Upper lobe of right lung (tissue), 1 donor: ENCODE measurements around the gene DDTL. TPM values are rescaled to one million over a fixed set of nuclear protein-coding genes. Genes with fewer than 3 reads are reported as not detected.
"Not testable (repeated sequence)": the region's sequence is repeated elsewhere in the genome, so short reads cannot be mapped to it uniquely, and the experiment has no call there.

Experiments used
- ATAC-seq: fragments of 200-7000 bp; cut with Tn5 transposase; one replicate; pipeline ENCODE4 v1.9.1; 2020; ENCODE audit warnings: mild to moderate bottlenecking, moderate library complexity
- DNase-seq: peaks from one replicate; pipeline ENCODE4 v3.0.0-alpha.2; 2020
- H3K27ac ChIP-seq: fragments of 200-600 bp; one replicate; pipeline ENCODE4 v1.8.0; 2022
- H3K27me3 ChIP-seq: fragments of 200-600 bp; one replicate; pipeline ENCODE4 v1.8.0; 2022; ENCODE audit warnings: mild to moderate bottlenecking
- H3K36me3 ChIP-seq: fragments of 200-600 bp; one replicate; pipeline ENCODE4 v1.8.0; 2022
- H3K4me1 ChIP-seq: fragments of 200-600 bp; one replicate; pipeline ENCODE4 v1.8.0; 2022
- H3K4me3 ChIP-seq: fragments of 200-600 bp; one replicate; pipeline ENCODE4 v1.8.0; 2022; ENCODE audit warnings: mild to moderate bottlenecking
- H3K9me3 ChIP-seq: fragments of 200-600 bp; one replicate; pipeline ENCODE4 v1.8.0; 2022
- intact Hi-C: fragments of 100-400 bp; cut with DNase I; formaldehyde crosslinking; loops from one replicate; pipeline ENCODE4 v1.11.0; 2022
- total RNA-seq: library from RNA; stranded (reverse); fragmentation: NEBNext Ultra II Directional; extraction: Animal tissue kit (Norgen Biotek cat#: 25700); gene quantifications from one replicate; pipeline ENCODE4 v1.2.1, GENCODE V29; 2021
- TF ChIP-seq, protein P1 (sequence below): fragments of 200-600 bp; IDR thresholded peaks from one replicate; pipeline ENCODE4 v1.8.0; 2022; ENCODE audit warnings: antibody characterized with exemption
- donor health status: DM: no; HTN: yes; CAD: no; lungs with severe emphysema.

The DDTL gene
- total RNA-seq, 1 donor from 2014 or later = 2.5 TPM

GRCh38 chr22:23939017-23939357, 27.7 kb upstream of the DDTL start:
- TF ChIP-seq, protein P1, sequence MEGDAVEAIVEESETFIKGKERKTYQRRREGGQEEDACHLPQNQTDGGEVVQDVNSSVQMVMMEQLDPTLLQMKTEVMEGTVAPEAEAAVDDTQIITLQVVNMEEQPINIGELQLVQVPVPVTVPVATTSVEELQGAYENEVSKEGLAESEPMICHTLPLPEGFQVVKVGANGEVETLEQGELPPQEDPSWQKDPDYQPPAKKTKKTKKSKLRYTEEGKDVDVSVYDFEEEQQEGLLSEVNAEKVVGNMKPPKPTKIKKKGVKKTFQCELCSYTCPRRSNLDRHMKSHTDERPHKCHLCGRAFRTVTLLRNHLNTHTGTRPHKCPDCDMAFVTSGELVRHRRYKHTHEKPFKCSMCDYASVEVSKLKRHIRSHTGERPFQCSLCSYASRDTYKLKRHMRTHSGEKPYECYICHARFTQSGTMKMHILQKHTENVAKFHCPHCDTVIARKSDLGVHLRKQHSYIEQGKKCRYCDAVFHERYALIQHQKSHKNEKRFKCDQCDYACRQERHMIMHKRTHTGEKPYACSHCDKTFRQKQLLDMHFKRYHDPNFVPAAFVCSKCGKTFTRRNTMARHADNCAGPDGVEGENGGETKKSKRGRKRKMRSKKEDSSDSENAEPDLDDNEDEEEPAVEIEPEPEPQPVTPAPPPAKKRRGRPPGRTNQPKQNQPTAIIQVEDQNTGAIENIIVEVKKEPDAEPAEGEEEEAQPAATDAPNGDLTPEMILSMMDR = no peak
- peak; percentile 8 for ATAC-seq
- Histone ChIP-seq H3K36me3 (no peaks in the 10 kb centered on the region), H3K9me3 (no peaks in the 10 kb centered on the region), H3K4me3 (no peak overlapping the region), H3K4me1 (no peaks in the 10 kb centered on the region), H3K27me3 (no peaks in the 10 kb centered on the region), H3K27ac (peak overlapping the region; percentile 4)
- intact Hi-C loops = no loop called here
- DNase-seq = no peak

DNA sequence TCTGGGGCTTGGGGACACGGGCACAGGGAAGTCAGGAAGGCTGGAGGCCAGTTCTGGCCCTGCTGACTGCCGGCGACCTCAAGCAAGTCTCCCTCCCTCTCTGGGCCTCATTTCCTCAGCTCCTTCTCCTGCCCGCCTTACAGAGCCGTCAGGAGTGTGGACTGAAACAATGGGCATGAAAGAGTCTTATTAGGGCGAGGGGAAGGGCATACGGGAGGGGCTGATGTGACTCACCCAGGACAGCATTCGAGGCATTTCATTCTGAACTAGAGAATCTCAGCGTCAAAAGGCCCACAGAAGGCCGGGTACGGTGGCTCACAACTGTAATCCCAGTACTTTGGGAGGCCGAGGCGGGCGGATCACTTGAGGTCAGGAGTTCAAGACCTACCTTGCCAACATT, 26.5 kb upstream of the DDTL start:
- DNase-seq, H3K27me3 ChIP-seq, H3K9me3 ChIP-seq, H3K4me3 ChIP-seq, H3K27ac ChIP-seq, H3K4me1 ChIP-seq, H3K36me3 ChIP-seq, intact Hi-C loops, ATAC-seq: not testable (repeated sequence)

GRCh38 chr22:23947391-23947790, 19.3 kb upstream of the DDTL start:
- ATAC-seq, H3K9me3 ChIP-seq, H3K36me3 ChIP-seq, H3K4me1 ChIP-seq, H3K27ac ChIP-seq, intact Hi-C loops, DNase-seq, H3K27me3 ChIP-seq, H3K4me3 ChIP-seq: not testable (repeated sequence)

DNA sequence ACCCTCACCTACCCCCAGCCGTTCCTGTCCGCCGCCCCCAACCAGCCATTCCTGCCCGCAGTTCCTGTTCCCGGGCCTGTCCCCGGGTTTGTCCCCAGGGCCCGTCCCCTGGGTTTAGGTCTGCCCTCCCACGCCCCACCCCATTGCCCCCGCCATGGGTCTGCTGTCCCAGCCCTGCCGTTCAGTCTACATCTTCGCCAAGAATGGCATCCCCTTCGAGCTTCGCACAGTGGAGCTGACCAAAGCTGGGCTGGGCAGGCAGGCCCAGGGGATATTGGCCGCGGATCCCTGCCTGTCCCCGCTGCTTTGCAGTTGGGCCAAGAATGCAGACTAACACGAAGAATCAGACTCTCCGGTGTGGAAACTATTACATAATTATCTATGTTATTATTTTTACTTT, 16.9 kb upstream of the DDTL start:
- H3K4me1 ChIP-seq, H3K27me3 ChIP-seq, intact Hi-C loops, ATAC-seq, H3K9me3 ChIP-seq, H3K27ac ChIP-seq, H3K36me3 ChIP-seq, DNase-seq, H3K4me3 ChIP-seq: not testable (repeated sequence)

GRCh38 chr22:23951383-23951782, 15.3 kb upstream of the DDTL start:
- H3K4me1 ChIP-seq, H3K27ac ChIP-seq, intact Hi-C loops, H3K4me3 ChIP-seq, H3K36me3 ChIP-seq, H3K27me3 ChIP-seq, DNase-seq, H3K9me3 ChIP-seq: not testable (repeated sequence)
- peak; percentile 39 for ATAC-seq

DNA sequence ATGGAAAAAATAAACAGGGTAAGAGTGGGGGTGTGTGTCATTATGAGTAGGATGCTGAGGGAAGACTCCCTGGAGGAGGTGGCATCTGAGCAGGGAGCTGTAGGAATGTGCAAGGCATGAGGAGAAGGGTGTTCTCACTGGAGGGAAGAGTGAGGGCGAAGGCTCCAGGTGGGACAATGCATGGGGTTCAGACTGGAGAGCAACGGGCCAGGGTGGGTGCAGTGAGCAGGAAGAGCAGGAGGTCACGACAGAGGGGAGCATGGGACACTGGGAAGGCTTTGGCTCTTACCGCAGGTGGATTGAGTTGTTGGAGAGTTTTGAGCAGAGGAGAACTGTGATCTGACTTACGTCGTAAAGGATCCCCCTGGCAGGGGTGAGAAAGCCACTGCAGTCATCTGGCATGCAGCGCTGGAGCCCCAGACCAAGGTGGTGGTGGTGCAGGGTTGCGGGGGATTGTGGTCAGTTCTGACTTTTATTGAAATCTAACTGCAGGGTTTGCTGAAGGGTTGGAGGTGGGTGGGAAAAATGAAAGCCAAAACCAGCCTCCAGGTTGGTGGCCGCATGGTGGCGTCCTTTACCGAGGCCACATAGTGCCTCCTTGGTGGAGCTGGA, 13.8 kb upstream of the DDTL start:
- DNase-seq, ATAC-seq, H3K4me3 ChIP-seq, H3K27me3 ChIP-seq, H3K4me1 ChIP-seq, H3K27ac ChIP-seq, H3K36me3 ChIP-seq, intact Hi-C loops, H3K9me3 ChIP-seq: not testable (repeated sequence)

DNA sequence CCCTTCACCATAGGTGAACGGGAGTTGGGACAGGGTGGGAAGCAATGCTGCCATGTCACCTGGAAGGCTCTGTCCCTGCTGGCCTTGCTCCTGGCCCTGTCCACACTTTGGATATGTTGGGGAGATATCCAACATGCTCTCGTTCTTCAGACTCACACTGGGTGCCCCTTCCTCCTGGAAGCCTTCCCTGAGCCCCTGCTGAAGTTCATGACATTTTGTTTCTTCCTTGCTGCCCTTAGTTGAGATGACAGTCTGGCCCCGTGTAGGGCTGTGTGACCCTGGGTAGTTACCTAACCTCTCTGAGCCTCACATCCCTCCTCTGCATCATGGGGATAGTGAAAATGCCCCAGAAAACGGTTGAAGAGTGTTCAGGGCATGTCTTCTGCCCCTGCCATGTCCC, 13.2 kb upstream of the DDTL start:
- intact Hi-C loops, H3K27ac ChIP-seq, H3K36me3 ChIP-seq, H3K4me3 ChIP-seq, H3K27me3 ChIP-seq, H3K4me1 ChIP-seq, ATAC-seq, DNase-seq, H3K9me3 ChIP-seq: not testable (repeated sequence)

- H3K27me3 ChIP-seq, DNase-seq, ATAC-seq, H3K9me3 ChIP-seq, H3K4me1 ChIP-seq, H3K36me3 ChIP-seq, intact Hi-C loops, H3K27ac ChIP-seq, H3K4me3 ChIP-seq: not testable (repeated sequence)
These were observed 12.3 kb upstream of the DDTL start for GRCh38 chr22:23954193-23954990.

- H3K27ac ChIP-seq, H3K4me3 ChIP-seq, H3K36me3 ChIP-seq, H3K4me1 ChIP-seq, H3K9me3 ChIP-seq, DNase-seq, H3K27me3 ChIP-seq, ATAC-seq, intact Hi-C loops: not testable (repeated sequence)
These were observed 11.7 kb upstream of the DDTL start for GRCh38 chr22:23954991-23955305.

- H3K27me3 ChIP-seq, H3K9me3 ChIP-seq, H3K27ac ChIP-seq, H3K4me1 ChIP-seq, H3K4me3 ChIP-seq, intact Hi-C loops, ATAC-seq, DNase-seq, H3K36me3 ChIP-seq: not testable (repeated sequence)
These were observed 10.8 kb upstream of the DDTL start for GRCh38 chr22:23955886-23956285.
